NCI-H526 (cell line): ENCODE measurements around the gene TRMT1.

ENCODE experiments used
- DNase-seq, 2 experiments: peaks; one replicate each; lab custom pipeline; 2025; lab: John Stamatoyannopoulos, UW

The TRMT1 gene

GRCh38 chr19:13071444-13072187 lies 44.9 kb downstream of the TRMT1 start:
- DNase-seq: no peak

DNA sequence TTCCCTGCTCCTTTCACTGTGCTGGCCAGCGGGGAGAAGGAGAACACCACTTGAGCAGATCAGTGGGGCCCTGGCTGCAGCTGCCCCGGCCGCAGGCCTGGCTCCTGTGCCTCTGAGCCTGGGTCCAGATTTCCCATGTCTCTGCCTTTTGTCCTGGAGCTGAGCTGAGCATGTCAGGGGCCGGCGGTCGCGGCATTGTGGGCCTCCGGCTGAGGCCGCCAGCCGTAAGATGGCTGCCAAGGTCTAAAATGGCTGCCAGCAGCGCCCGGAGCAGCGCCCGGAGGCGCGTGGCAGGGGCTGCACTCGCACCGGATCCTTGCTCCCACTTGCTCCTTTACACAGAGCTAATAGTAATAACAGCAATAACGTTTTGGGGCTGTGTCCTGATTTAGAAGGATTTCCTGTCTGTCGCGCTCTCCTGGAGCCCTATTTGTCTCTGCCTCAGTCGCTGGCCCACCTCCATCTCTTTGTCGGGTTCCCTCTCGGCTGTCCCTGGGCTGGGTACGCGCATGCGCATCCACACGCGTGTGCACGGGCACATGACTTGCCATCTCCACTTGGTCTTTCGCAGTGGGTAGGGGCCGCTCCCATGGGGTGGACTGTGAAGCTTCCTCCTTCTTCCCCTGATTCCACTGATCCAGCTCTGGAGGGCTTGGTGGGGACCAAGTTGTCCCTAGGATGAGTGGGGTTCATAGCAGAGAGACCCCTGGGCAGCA lies 46.0 kb downstream of the TRMT1 start:
- no peak for DNase-seq

GRCh38 chr19:13069415-13070359 lies 46.9 kb downstream of the TRMT1 start:
- DNase-seq: no peak

- DNase-seq: no peak
Observed at GRCh38 chr19:13068085-13068846, 48.3 kb downstream of the TRMT1 start.

DNA sequence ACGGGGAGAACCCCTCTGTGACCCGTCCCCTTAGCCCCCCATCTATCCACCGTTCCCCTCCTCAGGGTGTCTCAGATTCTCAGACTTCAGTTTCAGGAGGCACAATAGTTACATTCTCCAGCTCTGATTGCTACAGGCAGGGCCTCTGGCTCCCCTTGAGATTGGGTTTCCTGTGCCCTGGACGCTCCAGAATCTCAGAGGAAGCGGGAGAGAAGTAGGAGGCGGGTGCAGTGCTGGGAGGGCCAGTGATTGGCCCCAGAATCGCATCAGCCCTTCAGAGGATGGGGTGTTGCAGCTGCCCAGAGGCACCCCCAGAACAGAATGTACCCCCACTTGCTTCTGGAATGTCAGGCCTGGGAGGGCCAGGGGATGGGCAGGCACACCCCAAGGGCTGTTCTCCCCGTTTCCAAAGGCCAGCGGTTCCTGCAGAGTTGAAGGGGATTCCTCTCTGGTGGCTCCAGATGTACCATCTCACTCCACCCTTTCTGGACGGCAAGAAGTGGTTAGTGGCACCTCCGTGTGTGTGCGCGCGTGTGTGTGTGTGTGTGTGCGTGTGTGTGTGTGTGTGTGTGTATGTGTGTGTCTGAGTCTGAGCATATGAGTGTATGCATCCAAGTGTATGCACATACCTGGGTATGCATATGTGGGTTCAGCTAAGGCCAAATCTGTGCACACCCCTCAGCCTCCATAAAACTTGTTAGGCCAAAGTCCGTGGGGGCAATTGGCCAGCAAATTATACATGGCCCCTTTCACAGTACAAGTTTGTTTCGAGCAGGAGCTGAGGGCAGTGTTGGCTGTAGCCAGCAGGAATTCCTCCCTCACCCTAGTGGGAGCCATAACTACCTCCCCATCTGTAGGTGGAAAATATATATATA lies 49.4 kb downstream of the TRMT1 start:
- no peak for DNase-seq

DNA sequence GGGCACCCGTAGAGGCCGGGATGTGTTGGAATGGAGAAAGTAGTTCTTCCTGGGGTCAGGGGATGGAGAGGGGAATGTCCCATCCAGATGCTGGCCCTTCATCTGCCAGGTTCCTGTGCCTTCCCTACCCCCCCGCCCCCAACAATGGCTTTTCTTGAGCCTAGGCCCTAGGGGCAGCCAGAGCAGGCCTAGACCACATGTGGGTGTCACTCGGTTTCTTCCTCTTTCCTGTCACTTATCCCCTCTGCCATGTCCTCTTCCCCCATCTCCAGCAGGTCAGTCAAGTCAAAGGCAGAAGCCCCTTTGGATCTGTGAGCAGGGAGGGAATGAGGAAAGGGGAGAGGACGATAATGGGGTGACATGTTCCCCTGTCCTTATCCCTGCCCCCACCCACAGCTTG lies 50.3 kb downstream of the TRMT1 start:
- no peak for DNase-seq

GRCh38 chr19:13064092-13064489 lies 52.4 kb downstream of the TRMT1 start:
- no peak for DNase-seq

- DNase-seq: no peak
Observed at GRCh38 chr19:13063461-13064091, 53.0 kb downstream of the TRMT1 start.

GRCh38 chr19:13062317-13062716 lies 54.2 kb downstream of the TRMT1 start:
- no peak for DNase-seq

- peak in 1 of 2 experiments; percentile 77 for DNase-seq
Observed at GRCh38 chr19:13060964-13061927, 55.3 kb downstream of the TRMT1 start.

GRCh38 chr19:13060233-13060963 lies 56.1 kb downstream of the TRMT1 start:
- DNase-seq: peak in 1 of 2 experiments; percentile 51

GRCh38 chr19:13058951-13059660 lies 57.4 kb downstream of the TRMT1 start:
- DNase-seq: peak in 1 of 2 experiments; percentile 31

- DNase-seq: no peak
Observed at GRCh38 chr19:13057744-13058143, 58.8 kb downstream of the TRMT1 start.

DNA sequence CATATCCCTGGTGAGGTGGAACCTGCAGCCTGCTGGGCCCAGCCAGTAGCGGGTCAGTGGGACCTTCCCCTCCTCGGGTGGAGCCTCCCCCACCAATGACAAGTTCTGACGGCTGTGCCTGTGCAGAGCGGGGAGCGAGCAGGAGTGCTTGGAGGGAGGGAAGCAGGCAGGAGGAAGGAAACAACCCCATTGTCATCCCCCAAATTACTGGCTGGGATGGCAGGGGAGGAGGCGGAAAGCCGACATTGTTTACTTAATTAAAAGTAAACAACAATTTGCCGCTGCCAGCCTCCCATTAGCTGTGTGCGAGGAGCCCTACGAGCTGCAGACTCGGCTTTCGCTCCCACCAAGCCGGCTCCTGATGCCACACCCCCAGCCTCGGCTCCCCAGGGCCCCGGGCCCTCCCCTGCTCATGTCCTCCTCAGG lies 59.4 kb downstream of the TRMT1 start:
- peak in 1 of 2 experiments; percentile 61 for DNase-seq

DNA sequence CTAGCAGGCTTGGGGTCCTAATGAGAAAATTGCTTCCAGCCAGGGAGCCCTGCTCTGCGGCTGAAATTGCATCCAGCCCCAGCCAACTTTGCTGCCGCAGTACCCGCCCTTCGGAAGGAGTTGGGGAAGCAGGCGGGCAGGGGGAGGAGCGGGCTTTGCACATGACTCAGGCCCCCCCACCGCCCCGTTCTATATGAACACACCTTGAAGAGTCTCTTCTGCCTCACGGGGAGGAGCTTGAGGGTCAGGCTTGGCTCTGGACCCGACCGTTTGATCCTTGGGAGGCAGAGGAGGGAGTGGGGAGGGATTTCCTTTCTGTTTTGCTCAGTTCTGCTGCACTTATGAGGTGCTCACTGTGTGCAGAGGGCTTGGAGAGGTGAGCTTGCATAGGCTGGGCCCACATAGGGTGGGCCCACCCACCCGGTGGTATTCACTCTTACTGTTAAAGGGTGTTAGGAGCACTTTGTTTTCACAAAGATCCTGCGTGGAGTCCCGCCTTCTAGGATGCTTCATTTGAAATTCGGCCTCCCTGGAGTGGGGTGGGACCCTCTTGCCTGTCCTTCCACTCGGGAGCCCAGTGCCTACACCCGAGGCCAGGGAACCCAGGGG lies 60.4 kb downstream of the TRMT1 start:
- DNase-seq: no peak

GRCh38 chr19:13055213-13056051 lies 61.1 kb downstream of the TRMT1 start:
- DNase-seq: no peak
